ENCODE measurements around the gene CCDC88B.

GRCh38 chr11:64342869-64343745, 3.1 kb downstream of the CCDC88B start:
- TF ChIP-seq CTCF (IDR thresholded peaks at IDR 0.05) (no peak), POLR2A (IDR thresholded peaks at IDR 0.05) (no peak)

All from body of pancreas (tissue), 4 donors.